ENCODE data around the gene BPNT1. TPM values are rescaled to one million over a fixed set of nuclear protein-coding genes. Genes with fewer than 3 reads are reported as not detected.

The BPNT1 gene
- total and polyA plus RNA-seq, 2 of the 13 experiments (the other 11 are each of a cell fraction or from before 2014, with no cell fraction given) = 35.2 to 43.9 TPM

- no peak for TF ChIP-seq ZNF513 (CRISPR knock-in tag; conservative IDR thresholded peaks at IDR 0.05)
- TF ChIP-seq ZNF441 (CRISPR knock-in tag; IDR thresholded peaks at IDR 0.05; ENCODE audit: borderline replicate concordance) = no peak
Measured at GRCh38 chr1:220067269-220068204, 22.1 kb downstream of the BPNT1 start (continued).

DNA sequence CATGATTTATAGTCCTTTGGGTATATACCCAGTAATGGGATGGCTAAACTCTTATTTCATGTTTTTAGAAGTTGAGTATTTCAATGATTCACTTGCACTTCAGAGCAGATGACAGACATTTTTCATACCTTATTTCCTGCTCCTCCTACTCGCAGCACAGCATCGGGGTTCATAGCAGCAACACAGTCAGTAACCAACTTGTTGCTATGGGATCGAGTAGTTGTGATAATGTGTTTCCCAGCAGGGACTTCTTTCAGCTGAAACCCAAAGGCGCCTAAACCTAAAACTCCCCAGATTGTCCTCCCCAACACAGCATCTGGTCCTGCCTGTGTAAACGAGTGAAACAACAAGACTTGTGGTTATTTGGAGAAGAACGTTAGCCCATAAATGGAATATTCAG lies 27.0 kb downstream of the BPNT1 start:
- Histone ChIP-seq H2AFZ (ENCODE audit: low read length) (no peak overlapping the region), H3K27me3 (ENCODE audit: control insufficient read depth in 1 of 2, insufficient read depth in 2 of 2, low read length in 2 of 2) (no peaks in the 10 kb centered on the region; a peak in 1 of 5 replicates), H4K20me1 (ENCODE audit: insufficient read depth, low read length) (no peaks in the 10 kb centered on the region), H3K4me3 (replicated peaks in 1 of 3; ENCODE audit: insufficient read depth in 1 of 3, low read depth in 2 of 3, low read length in 3 of 3) (no peak overlapping the region), H3K27ac (ENCODE audit: extremely low read length, insufficient read depth, low read length) (no peak overlapping the region), H3K4me2 (ENCODE audit: low read depth, low read length) (no peak overlapping the region), H3K9me3 (ENCODE audit: low read length) (no peaks in the 10 kb centered on the region), H3K79me2 (ENCODE audit: insufficient read depth, low read length) (no peaks in the 10 kb centered on the region), H3K36me3 (replicated peaks in 1 of 2; ENCODE audit: control insufficient read depth in 1 of 2, insufficient read depth in 2 of 2, low read length in 2 of 2) (peaks cover 6 to 26% of the 10 kb centered on the region in 2 experiments; a peak in 4 of 5 replicates), H3K4me1 (ENCODE audit: insufficient read depth, low read length) (peaks cover 15% of the 10 kb centered on the region), H3K9ac (ENCODE audit: insufficient read depth, low read depth, low read length) (no peak overlapping the region)
- 97% methylated on average over 6 of the region's 6 CpGs for WGBS (ENCODE audit: low lambda C conversion rate)
- intact Hi-C loops (cut with micrococcal nuclease; ENCODE audit: unreplicated experiment) (no loop called here), in situ Hi-C loops (cut with HindIII; ENCODE audit: extremely low pct_ligation_motif_present, low pct_unique_long_range_greater_than_20kb) (no loop called here)
- ChIA-PET POLR2A (no interaction called here), CTCF (ENCODE audit: low intra/inter-chr PET ratio, low total read pairs) (no interaction called here)
- ATAC-seq (no peak), FAIRE-seq (no peak), DNase-seq (ENCODE audit: low spot score) (no peak)
- no TSS peak for BruUV-seq (replicated peaks)
- TF ChIP-seq GPN1 (CRISPR knock-in tag; IDR thresholded peaks at IDR 0.05; ENCODE audit: borderline replicate concordance) = no peak
- TF ChIP-seq ZNF496 (CRISPR knock-in tag; IDR thresholded peaks at IDR 0.05; ENCODE audit: insufficient replicate concordance) = no peak

All from HepG2 (cell line).